ENCODE data around the gene ATG12.

The ATG12 gene

DNA sequence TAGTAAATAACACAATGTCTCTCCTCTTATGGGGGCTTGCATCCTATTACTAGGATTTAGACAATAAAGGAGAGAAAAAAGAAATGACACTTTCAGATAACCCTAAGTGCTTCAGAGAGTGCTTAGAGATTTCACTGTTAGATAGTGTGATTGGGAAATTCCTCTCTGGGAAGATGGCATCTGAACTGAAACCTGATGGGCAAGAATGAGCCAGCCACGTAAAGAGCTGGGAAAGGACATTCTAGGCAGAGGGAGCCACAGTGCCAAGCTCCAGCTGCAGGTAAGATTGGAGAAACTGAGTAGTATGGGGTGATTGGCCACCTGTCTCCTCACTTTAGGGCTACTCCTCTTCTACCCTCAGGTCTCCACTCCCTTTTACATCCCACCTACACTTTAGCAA, 39.4 kb downstream of the ATG12 start:
- DNase-seq, result no peak

DNA sequence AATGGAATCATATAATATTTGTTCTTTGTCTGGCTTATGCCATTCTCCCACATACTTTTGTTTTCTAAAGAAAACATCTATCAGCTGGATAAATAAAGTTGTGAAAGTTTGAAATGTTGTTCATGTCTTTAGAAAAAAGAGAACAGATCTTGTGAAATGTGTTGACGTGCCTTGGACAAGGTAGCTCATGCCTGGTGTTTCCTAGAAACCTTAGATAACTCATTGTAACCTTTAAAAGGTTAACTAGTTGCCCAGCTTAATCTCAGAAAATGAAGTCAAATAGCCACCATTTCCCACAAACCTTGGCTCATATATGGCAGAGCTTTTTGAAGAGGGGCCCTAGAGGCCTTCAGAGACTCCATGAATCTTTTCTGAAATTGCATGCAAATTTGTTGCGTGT, 40.2 kb downstream of the ATG12 start:
- no peak for DNase-seq

DNA sequence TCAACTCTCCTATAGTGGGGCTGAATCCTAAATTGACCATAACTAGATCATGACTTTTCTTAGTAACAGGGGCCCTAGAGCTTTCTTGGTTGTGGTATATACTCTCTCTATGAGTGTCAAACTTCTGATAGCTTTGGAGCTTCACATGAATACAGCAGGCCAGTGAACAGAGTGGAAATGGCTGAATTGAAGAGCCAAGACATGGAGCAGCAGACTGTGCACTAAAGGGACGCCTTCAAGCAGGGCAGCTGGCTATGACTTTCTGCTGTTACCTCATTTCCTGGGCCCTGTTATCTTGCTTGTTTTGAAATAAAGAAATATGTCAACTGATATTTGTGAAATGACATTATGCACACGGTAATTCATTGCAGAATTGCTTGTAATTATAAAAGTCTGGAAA, 41.3 kb downstream of the ATG12 start:
- DNase-seq, result no peak

DNA sequence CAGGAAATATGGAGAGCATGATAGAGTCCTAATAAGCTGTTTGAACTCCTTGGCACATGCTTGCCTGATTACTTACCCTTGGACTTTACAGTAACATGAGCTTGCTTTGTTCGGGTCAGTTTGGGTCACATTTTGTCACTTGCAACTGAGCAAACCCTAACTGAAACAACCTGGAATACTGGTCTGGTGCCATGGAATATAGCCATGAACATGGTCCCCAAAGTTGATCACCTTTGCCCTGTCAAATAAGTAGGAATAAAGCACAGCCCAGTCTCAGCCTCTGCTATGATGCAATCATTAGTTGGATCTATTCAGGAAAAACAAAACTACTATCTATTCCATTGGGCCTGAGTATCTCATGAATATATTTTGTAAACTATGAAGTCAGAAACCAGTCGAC, 43.1 kb downstream of the ATG12 start:
- DNase-seq, result no peak

DNA sequence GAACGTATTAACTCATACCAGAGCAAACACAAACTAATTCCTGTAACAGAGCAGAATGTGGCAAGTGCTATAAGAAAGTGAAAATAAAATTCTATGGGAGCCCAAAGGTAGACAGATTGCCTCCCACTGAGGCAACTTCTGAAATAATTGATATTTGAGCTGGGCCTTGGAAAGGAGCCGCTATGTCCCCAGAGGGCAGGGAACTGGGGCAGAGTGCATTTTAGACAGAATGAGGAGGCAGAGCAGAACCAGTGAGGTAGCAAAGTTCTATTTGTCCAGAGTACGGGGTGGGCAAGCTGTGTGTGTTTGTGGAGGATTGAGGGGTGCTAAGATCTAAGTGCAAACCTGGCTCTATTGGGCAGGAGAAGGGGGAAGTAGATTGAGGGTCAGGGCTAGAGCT, 44.7 kb downstream of the ATG12 start:
- no peak for DNase-seq

DNA sequence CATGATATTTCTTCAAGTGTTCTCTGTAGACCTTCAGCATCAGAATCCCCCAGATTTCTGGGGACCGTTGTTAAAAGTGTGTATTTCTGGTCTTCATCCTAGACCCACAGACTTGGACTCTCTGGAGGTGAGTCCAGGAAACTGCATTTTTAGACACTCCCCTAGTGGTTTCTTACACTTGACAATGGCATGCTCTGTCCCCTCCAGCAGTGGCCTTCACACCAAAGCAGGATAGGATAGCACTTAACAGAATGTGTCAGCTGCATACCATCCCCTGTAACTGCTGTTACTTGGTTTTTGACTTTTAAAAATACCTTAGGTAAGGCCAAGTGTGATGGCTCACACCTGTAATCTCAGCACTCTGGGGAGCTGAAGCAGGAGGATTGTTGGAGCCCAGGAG, 45.7 kb downstream of the ATG12 start:
- DNase-seq, result no peak

DNA sequence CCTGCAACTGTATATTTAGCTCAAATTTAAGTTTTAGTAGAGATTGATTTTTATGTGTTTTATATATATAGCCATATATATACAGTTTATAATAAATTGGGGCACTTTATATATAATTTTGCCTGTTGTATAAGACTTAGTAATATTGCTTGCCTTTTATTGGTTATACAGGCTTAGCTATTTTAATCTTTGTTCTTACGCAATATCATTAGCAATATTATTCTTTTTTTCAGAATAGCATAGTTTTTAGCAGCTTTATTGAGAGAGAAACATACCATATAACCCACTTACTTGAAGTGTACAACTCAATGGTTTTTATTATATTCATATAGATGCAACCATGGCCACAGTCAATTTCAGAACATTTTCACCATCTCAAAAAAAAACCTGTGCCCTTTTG, 52.9 kb downstream of the ATG12 start:
- DNase-seq, result no peak

DNA sequence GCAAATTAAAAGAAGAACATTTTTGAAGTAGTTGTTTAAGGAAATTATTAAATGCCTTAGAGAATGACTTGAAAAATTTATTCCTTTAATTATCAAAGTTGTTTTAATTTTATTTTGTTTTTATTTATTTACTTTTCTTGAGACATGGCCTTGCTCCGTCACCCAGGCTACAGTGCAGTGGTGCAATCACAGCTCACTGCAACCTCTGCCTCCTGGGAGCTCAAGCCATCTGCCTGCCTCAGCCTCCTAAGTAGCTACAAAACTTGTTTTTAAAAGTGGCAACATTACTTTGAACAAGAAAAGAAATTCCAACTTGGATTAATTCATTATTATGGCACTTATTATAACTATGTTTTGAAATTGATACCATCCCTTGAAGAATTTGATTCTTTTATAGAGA, 53.9 kb downstream of the ATG12 start:
- no peak for DNase-seq

DNA sequence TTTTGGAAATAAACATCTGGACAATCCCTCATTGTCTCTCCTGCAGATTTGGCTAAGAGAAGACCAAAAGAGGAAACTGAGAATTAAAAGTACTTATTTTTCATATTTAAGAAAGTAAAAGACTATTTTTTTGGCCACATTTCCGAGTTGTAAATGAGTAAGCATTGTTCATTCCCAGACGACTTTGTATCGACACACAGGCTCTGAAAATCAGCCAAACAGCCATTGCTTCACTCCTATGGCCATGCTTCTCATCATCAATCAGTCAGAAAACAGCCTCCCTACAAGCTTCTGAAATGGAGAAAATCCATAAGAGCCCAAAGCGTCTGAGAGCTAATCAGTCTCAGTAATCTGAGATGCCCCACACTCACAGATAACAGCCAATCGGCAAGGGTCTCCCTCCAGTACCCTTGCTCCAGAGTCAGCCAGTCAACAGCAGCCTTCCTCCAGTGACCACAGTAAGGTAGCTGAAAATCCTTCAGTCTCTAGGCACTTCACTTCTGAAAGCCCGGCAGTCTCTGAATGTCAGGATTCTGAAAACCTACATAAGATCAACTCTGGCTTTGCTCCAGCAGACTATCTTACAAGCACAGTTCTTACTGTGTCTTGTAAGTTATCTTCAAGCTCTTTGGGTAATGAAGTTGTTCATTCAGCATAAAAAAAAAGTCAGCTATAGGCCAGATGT, 55.8 kb downstream of the ATG12 start:
- no peak for DNase-seq

DNA sequence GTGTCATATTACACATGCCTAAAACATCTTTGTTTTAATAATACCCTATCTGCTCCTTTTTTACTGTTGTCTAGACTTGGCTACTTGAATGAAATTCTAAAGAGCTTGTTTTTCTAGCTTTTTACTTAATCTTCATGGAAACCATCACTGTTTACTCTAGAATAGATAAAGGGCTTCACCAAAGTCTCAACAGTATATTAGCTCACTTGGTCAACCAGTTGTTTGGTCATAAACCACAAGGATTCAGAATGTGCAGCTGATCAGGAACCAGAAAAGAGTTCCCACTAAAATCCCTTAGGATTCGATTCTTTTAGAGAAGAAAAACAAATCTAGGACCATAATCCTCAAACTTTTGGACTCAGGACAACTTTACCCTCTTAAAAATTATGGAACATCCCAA, 62.9 kb downstream of the ATG12 start:
- no peak for DNase-seq

Data from CD4-positive, alpha-beta T cell treated with Interleukin-4 for 4 hours (primary cell).